Aorta (tissue), 5 donors: ENCODE measurements around the gene MTSS2. TPM values are rescaled to one million over a fixed set of nuclear protein-coding genes. Genes with fewer than 3 reads are reported as not detected.

Experiments used
- ATAC-seq: fragments of 200-7000 bp; cut with Tn5 transposase; one replicate; pipeline ENCODE4 v1.9.1; 2022; ENCODE audit warnings: moderate library complexity; ENCODE audit not compliant: low FRiP score
- DNase-seq, 2 donors: peaks; one replicate each; pipeline ENCODE4 v3.0.0-alpha.2; 2020
- H3K27ac ChIP-seq, 2 donors: one replicate each; pipeline ENCODE4 v1.5.1; 2013; ENCODE audit warnings: low read length in 2 of 2, mild to moderate bottlenecking in 2 of 2, moderate library complexity in 2 of 2, control low read depth in 1 of 2, inconsistent platforms in 1 of 2, low read depth in 1 of 2
- H3K27me3 ChIP-seq, 2 donors: one replicate each; pipeline ENCODE4 v1.6.1; 2013; ENCODE audit warnings: control low read depth in 1 of 2, low read length in 1 of 2, mild to moderate bottlenecking in 1 of 2, moderate library complexity in 1 of 2; ENCODE audit not compliant: insufficient read depth in 2 of 2, control insufficient read depth in 1 of 2
- H3K36me3 ChIP-seq, 2 donors: one replicate each; pipeline ENCODE4 v1.6.1; 2013; ENCODE audit warnings: control low read depth in 1 of 2, low read length in 1 of 2, mild to moderate bottlenecking in 1 of 2; ENCODE audit not compliant: insufficient read depth in 2 of 2, control insufficient read depth in 1 of 2
- H3K4me1 ChIP-seq, 2 donors: one replicate each; pipeline ENCODE4 v1.6.1; 2013; ENCODE audit warnings: low read length in 2 of 2, control low read depth in 1 of 2, mild to moderate bottlenecking in 1 of 2, moderate library complexity in 1 of 2; ENCODE audit not compliant: insufficient read depth in 2 of 2, control insufficient read depth in 1 of 2
- H3K4me3 ChIP-seq, 2 donors: one replicate each; pipeline ENCODE4 v1.5.1; 2013; ENCODE audit warnings: low read length in 2 of 2, control low read depth in 1 of 2, mild to moderate bottlenecking in 1 of 2
- H3K9me3 ChIP-seq: one replicate; pipeline ENCODE4 v1.6.1; 2013; ENCODE audit warnings: mild to moderate bottlenecking, low read length; ENCODE audit not compliant: control insufficient read depth
- WGBS, 2 donors: extraction: QIAGEN DNeasy Blood & Tissue Kit; methylation state at CpG; one replicate each; pipeline ENCODE4 v1.1.7; 2013; 5-methylcytosine and 5-hydroxymethylcytosine counted together
- intact Hi-C, 2 donors: fragments of 100-400 bp; cut with DNase I; formaldehyde crosslinking; loops; one replicate each; pipeline versions ENCODE4 v1.14.2 to v1.15.0; 2022
- polyA plus RNA-seq, 2 donors: library from polyadenylated mRNA; stranded (reverse); fragments of 200-250 nt; gene quantifications; one replicate each; pipeline ENCODE4 v1.2.3, GENCODE V29; 2013
- total RNA-seq, 2 donors: library from RNA; stranded (reverse); fragmentation: NEBNext Ultra II Directional; extraction: Animal tissue kit (Norgen Biotek cat#: 25700); gene quantifications; one replicate each; pipeline ENCODE4 v1.2.1, GENCODE V29; 2021
- donor health status: healthy with polysubstance abuse.
- donor health status: Bipolar disorder and iron deficiency.
- donor health status: DM: no; HTN: no; CAD: no.
- donor health status: DM: no; HTN: no; CAD: no.
- donor health status: DM: yes; HTN: yes; CAD: no.

MTSS2 gene
- total and polyA plus RNA-seq, 4 donors: 22.0 to 87.4 (median 49.6) TPM

- intact Hi-C loops: loop anchor here in 1 of 2 donors (10.0 kb wide), 1 partner anchor 293 kb away; no protein-coding TSS in a partner anchor
These were observed 27.9 kb downstream of the MTSS2 start for GRCh38 chr16:70657956-70658355.

GRCh38 chr16:70656712-70657263, 29.1 kb downstream of the MTSS2 start:
- intact Hi-C loops: loop anchor here in 1 of 2 donors (10.0 kb wide), 1 partner anchor 292 kb away; no protein-coding TSS in a partner anchor
- Histone ChIP-seq H3K4me3 (no peak overlapping the region), H3K27me3 (no peaks in the 10 kb centered on the region), H3K9me3 (no peaks in the 10 kb centered on the region), H3K4me1 (no peaks in the 10 kb centered on the region), H3K27ac (no peak overlapping the region), H3K36me3 (no peaks in the 10 kb centered on the region)
- ATAC-seq: no peak
- 71 to 73% methylated on average over 22 of the region's 22 CpGs for WGBS, 2 donors
- DNase-seq: peak in 1 of 2 donors; percentile 75

More at GRCh38 chr16:70657956-70658355, 27.9 kb downstream of the MTSS2 start:
- no peak overlapping the region for H3K4me3 ChIP-seq
- 84 to 86% methylated on average over 7 of the region's 7 CpGs for WGBS, 2 donors
- peak in 1 of 2 donors; percentile 38 for DNase-seq
- no peaks in the 10 kb centered on the region for H3K36me3 ChIP-seq
- no peaks in the 10 kb centered on the region for H3K4me1 ChIP-seq
- no peak for ATAC-seq
- H3K27me3 ChIP-seq: no peaks in the 10 kb centered on the region
- no peaks in the 10 kb centered on the region for H3K9me3 ChIP-seq
- H3K27ac ChIP-seq: no peak overlapping the region

DNA sequence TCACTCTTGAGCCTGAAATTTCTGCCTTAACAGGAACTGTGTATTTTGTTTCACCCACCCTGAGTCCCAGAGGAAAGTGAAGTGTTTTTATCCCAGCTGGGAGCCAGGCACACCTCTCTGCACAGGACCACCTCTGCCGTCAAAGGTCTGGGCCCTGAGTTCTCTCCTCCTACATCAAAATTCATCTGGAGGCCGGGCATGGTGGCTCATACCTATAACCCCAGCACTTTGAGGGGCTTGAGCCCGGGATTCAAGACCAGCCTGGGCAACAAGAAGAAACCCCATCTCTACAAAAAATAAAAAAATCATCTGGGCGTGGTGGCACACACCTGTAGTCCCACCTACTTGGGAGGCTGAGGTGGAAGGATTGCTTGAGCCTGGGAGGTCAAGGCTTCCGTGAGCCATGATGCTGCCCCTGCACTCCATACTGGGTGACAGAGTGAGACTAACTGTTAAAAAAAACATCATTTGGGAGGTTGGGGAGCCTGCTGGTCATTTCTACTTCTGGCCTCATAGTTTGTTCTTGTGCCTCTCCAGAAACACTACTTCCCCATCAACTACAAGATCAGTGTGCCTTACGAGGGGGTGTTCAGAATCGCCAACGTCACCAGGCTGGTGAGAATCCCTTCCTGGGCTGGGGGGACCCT, 29.7 kb downstream of the MTSS2 start:
- no peaks in the 10 kb centered on the region for H3K36me3 ChIP-seq
- intact Hi-C loops: loop anchor here in 1 of 2 donors (10.0 kb wide), 1 partner anchor 291 kb away; no protein-coding TSS in a partner anchor
- no peak for ATAC-seq
- WGBS, 2 donors: 85 to 86% methylated on average over 8 of the region's 8 CpGs
- peak in 1 of 2 donors; percentile 33 for DNase-seq
- H3K27me3 ChIP-seq: no peaks in the 10 kb centered on the region
- H3K4me1 ChIP-seq: no peaks in the 10 kb centered on the region
- H3K27ac ChIP-seq: no peak overlapping the region
- no peaks in the 10 kb centered on the region for H3K9me3 ChIP-seq
- no peak overlapping the region for H3K4me3 ChIP-seq

DNA sequence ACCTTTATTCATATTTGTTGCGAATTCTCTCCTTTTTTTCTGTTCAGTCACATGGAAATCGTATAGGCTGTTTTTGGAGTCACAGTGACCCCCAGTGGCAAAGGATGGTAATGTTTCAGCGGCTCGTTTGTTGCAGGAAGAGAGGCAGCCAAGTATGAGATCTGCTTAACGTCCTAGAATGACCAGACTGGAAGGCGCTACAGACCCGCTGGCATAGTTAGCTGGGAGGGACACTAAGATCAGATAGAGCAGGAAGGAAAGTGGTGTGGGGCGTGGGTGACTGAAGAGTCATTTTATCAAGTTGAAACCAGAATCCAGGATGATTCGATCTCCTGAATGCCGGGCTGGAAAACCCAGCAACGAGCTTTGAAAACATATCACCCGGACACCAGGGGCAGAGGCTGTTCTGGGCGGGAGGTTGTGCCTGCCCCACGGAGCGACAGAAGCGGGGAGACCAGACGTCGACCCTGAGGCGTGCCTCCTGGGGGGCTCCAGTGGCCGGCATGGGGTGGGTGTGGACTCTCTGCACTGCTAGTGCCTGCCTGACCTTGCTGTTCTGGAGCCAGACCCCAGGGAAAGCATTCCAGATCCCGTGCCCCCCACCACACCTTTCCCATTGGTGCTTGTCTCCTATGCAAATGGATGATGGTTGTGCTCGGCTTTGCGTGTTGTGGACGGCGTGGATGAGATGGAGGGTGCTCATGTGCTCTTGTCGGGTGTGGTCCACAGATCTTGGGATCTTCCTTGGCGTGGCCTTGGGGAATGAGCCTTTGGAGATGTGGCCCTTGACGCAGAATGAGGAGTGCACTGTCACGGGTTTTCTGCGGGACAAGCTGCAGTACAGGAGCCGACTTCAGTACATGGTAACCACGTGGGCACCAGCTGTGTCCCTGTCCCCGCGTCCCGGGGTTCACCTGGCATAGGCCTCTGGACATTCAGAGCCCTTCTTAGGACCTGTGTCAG, 31.8 kb downstream of the MTSS2 start:
- Histone ChIP-seq H3K27me3 (no peaks in the 10 kb centered on the region), H3K4me1 (no peaks in the 10 kb centered on the region), H3K9me3 (no peaks in the 10 kb centered on the region), H3K27ac (no peak overlapping the region), H3K4me3 (no peak overlapping the region), H3K36me3 (no peaks in the 10 kb centered on the region)
- ATAC-seq: peak; percentile 87
- DNase-seq: peak; percentile 82 to 90
- intact Hi-C loops: loop anchor here (2.0 to 10.0 kb wide), 5 partner anchors 82 to 289 kb away; no protein-coding TSS in a partner anchor
- 34 to 36% methylated on average over 35 of the region's 35 CpGs for WGBS, 2 donors

GRCh38 chr16:70653406-70653805, 32.4 kb downstream of the MTSS2 start:
- intact Hi-C loops: loop anchor here (2.0 to 10.0 kb wide), 5 partner anchors 81 to 289 kb away; no protein-coding TSS in a partner anchor
- Histone ChIP-seq H3K4me1 (no peaks in the 10 kb centered on the region), H3K36me3 (no peaks in the 10 kb centered on the region), H3K9me3 (no peaks in the 10 kb centered on the region), H3K27ac (no peak overlapping the region), H3K4me3 (no peak overlapping the region), H3K27me3 (no peaks in the 10 kb centered on the region)
- ATAC-seq (no peak), DNase-seq (no peak)
- WGBS, 2 donors: 82 to 88% methylated on average over 4 of the region's 4 CpGs

GRCh38 chr16:70652322-70652721, 33.5 kb downstream of the MTSS2 start:
- Histone ChIP-seq H3K4me3 (no peak overlapping the region), H3K9me3 (no peaks in the 10 kb centered on the region), H3K36me3 (no peaks in the 10 kb centered on the region), H3K27ac (no peak overlapping the region), H3K27me3 (no peaks in the 10 kb centered on the region), H3K4me1 (no peaks in the 10 kb centered on the region)
- WGBS, 2 donors: 63 to 72% methylated on average over 2 of the region's 2 CpGs
- ATAC-seq: no peak
- no peak for DNase-seq
- intact Hi-C loops: loop anchor here (2.0 to 10.0 kb wide), 5 partner anchors 80 to 288 kb away; no protein-coding TSS in a partner anchor

DNA sequence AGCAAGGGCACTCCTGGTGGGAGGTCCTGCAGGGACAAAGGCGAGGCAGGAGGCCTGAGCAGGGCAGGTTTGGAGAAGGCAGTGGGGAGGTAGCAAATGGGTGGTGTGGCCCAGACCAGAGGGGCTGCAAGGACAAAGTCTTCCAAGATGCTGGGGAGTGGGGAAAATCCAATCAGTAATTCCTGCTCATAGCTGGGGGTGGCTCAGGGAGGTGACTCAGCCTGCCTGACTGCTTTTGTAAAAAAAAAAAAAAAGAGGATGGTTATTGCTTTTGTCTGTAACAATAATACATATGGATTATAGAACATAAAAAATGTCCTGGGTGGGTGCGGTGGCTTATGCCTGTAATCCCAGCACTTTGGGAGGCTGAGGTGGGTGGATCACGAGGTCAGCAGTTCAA, 34.3 kb downstream of the MTSS2 start:
- Histone ChIP-seq H3K27me3 (no peaks in the 10 kb centered on the region), H3K4me3 (no peak overlapping the region), H3K9me3 (no peaks in the 10 kb centered on the region), H3K36me3 (no peaks in the 10 kb centered on the region), H3K4me1 (no peaks in the 10 kb centered on the region), H3K27ac (no peak overlapping the region)
- ATAC-seq (no peak), DNase-seq (peak in 1 of 2 donors; percentile 55)
- WGBS, 2 donors: 96 to 97% methylated on average over 3 of the region's 3 CpGs
- intact Hi-C loops: loop anchor here (5.0 to 10.0 kb wide), 3 partner anchors 79 to 287 kb away; no protein-coding TSS in a partner anchor

GRCh38 chr16:70650216-70650615, 35.6 kb downstream of the MTSS2 start:
- ATAC-seq: no peak
- peak in 1 of 2 donors; percentile 54 for DNase-seq
- intact Hi-C loops: loop anchor here (5.0 to 10.0 kb wide), 3 partner anchors 78 to 285 kb away; no protein-coding TSS in a partner anchor
- Histone ChIP-seq H3K4me3 (no peak overlapping the region), H3K27me3 (no peaks in the 10 kb centered on the region), H3K36me3 (no peaks in the 10 kb centered on the region), H3K9me3 (no peaks in the 10 kb centered on the region), H3K27ac (no peak overlapping the region), H3K4me1 (no peaks in the 10 kb centered on the region)
- 80 to 84% methylated on average over 4 of the region's 4 CpGs for WGBS, 2 donors
